ENCODE measurements around the gene RAET1E.
"Not testable (repeated sequence)": the region's sequence is repeated elsewhere in the genome, so short reads cannot be mapped to it uniquely, and the experiment has no call there.

RAET1E gene

GRCh38 chr6:149856256-149856994, 41.5 kb downstream of the RAET1E start:
- H3K27me3 ChIP-seq (ENCODE audit: control insufficient read depth in 1 of 2, insufficient read depth in 2 of 2, low read length in 2 of 2), result no peaks in the 10 kb centered on the region
- no peak overlapping the region for H3K9ac ChIP-seq (ENCODE audit: low read depth in 1 of 2, low read length in 2 of 2)
- H3K4me3 ChIP-seq (ENCODE audit: low read depth in 1 of 2, low read length in 2 of 2), result no peak overlapping the region
- H3K9me3 ChIP-seq (ENCODE audit: control insufficient read depth in 1 of 2, low read length in 2 of 2), result no peaks in the 10 kb centered on the region
- H3K36me3 ChIP-seq (ENCODE audit: control insufficient read depth in 1 of 2, insufficient read depth in 2 of 2, low read length in 2 of 2), result no peaks in the 10 kb centered on the region
- peaks cover 0 to 7% of the 10 kb centered on the region in 2 donors for H3K4me1 ChIP-seq (ENCODE audit: control insufficient read depth in 1 of 2, insufficient read depth in 2 of 2, low read length in 2 of 2)
- H3K27ac ChIP-seq (ENCODE audit: low read depth, low read length), result no peak overlapping the region

DNA sequence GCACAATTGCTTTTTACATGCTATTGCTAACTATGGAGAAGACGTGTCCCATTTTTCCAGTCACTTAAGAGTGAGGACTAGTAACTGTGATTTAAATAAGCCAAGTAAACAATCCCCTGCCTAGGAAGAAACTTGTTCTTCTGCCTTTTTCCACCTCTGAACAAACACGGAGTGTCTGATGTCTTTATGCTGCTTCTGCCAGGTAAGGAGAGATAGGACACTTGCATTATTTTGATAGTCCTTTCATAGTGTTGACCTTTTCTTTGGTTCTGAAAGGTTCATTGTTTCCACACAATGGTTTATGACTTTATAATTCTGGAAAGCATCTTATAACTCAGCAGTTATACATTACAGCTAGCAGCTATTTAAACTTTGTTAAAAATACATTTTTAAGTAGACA, 42.2 kb downstream of the RAET1E start:
- H3K27ac ChIP-seq (ENCODE audit: low read depth, low read length), result no peak overlapping the region

GRCh38 chr6:149855040-149855654, 42.8 kb downstream of the RAET1E start:
- no peaks in the 10 kb centered on the region for H3K27me3 ChIP-seq (ENCODE audit: control insufficient read depth in 1 of 2, insufficient read depth in 2 of 2, low read length in 2 of 2)
- H3K4me3 ChIP-seq (ENCODE audit: low read depth in 1 of 2, low read length in 2 of 2), result no peak overlapping the region
- H3K4me1 ChIP-seq (ENCODE audit: control insufficient read depth in 1 of 2, insufficient read depth in 2 of 2, low read length in 2 of 2), result peaks cover 0 to 7% of the 10 kb centered on the region in 2 donors
- H3K36me3 ChIP-seq (ENCODE audit: control insufficient read depth in 1 of 2, insufficient read depth in 2 of 2, low read length in 2 of 2), result peaks cover 0 to 6% of the 10 kb centered on the region in 2 donors
- no peaks in the 10 kb centered on the region for H3K9me3 ChIP-seq (ENCODE audit: control insufficient read depth in 1 of 2, low read length in 2 of 2)
- H3K9ac ChIP-seq (ENCODE audit: low read depth in 1 of 2, low read length in 2 of 2), result no peak overlapping the region
- H3K27ac ChIP-seq (ENCODE audit: low read depth, low read length), result no peak overlapping the region

More for the DNA sequence above, 42.2 kb downstream of the RAET1E start:
- Histone ChIP-seq H3K27me3 (ENCODE audit: control insufficient read depth in 1 of 2, insufficient read depth in 2 of 2, low read length in 2 of 2) (no peaks in the 10 kb centered on the region), H3K4me1 (ENCODE audit: control insufficient read depth in 1 of 2, insufficient read depth in 2 of 2, low read length in 2 of 2) (peaks cover 0 to 7% of the 10 kb centered on the region in 2 donors), H3K9me3 (ENCODE audit: control insufficient read depth in 1 of 2, low read length in 2 of 2) (no peaks in the 10 kb centered on the region), H3K4me3 (ENCODE audit: low read depth in 1 of 2, low read length in 2 of 2) (no peak overlapping the region), H3K36me3 (ENCODE audit: control insufficient read depth in 1 of 2, insufficient read depth in 2 of 2, low read length in 2 of 2) (peaks cover 0 to 4% of the 10 kb centered on the region in 2 donors), H3K9ac (ENCODE audit: low read depth in 1 of 2, low read length in 2 of 2) (no peak overlapping the region)

DNA sequence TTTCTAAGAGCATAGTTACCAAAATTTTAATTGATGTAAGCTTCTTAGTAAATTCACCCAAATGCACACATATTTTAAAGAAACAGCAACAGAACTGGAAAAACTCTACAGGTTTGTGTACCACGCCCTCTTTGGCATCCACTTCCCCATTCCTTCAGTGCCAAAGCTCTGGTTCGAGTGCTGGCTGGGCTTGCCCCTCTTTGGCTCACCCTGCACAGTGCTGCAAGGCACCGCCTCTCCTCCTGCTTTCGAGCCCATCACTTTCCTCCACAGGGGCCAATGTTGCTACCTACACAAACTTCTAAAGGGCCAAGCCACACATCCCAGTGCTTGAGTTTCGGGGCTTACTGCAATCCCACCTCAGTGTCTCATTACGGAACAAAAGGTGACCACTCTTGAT, 43.4 kb downstream of the RAET1E start:
- H3K27me3 ChIP-seq (ENCODE audit: control insufficient read depth in 1 of 2, insufficient read depth in 2 of 2, low read length in 2 of 2), result no peaks in the 10 kb centered on the region
- peaks cover 0 to 7% of the 10 kb centered on the region in 2 donors for H3K4me1 ChIP-seq (ENCODE audit: control insufficient read depth in 1 of 2, insufficient read depth in 2 of 2, low read length in 2 of 2)
- no peaks in the 10 kb centered on the region for H3K9me3 ChIP-seq (ENCODE audit: control insufficient read depth in 1 of 2, low read length in 2 of 2)
- H3K36me3 ChIP-seq (ENCODE audit: control insufficient read depth in 1 of 2, insufficient read depth in 2 of 2, low read length in 2 of 2), result peaks cover 0 to 6% of the 10 kb centered on the region in 2 donors
- H3K27ac ChIP-seq (ENCODE audit: low read depth, low read length), result no peak overlapping the region
- H3K4me3 ChIP-seq (ENCODE audit: low read depth in 1 of 2, low read length in 2 of 2), result no peak overlapping the region
- H3K9ac ChIP-seq (ENCODE audit: low read depth in 1 of 2, low read length in 2 of 2), result no peak overlapping the region

- not testable (repeated sequence) for H3K27ac ChIP-seq (ENCODE audit: low read depth, low read length)
Measured at GRCh38 chr6:149854017-149854416, 43.9 kb downstream of the RAET1E start.

DNA sequence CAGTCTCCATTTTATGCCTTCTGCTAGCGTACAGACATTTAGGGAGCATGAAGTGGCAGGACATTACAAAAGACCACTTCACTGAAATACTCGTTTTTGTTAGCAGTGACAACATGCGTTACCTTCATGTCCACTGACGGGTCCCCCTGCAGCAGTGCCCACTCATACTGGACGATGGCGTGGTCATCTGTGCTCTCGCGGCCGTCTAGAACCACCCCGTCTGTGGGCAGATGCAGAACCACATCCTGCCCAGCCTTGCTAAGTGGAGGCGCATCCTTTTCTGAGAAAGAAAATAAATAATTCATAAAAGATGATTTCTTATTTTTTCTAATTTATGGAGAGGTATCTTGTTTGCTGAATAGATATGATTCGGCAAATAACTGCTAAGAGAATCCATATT, 45.0 kb downstream of the RAET1E start:
- no peaks in the 10 kb centered on the region for H3K9me3 ChIP-seq (ENCODE audit: control insufficient read depth in 1 of 2, low read length in 2 of 2)
- H3K4me3 ChIP-seq (ENCODE audit: low read depth in 1 of 2, low read length in 2 of 2), result no peak overlapping the region
- no peak overlapping the region for H3K9ac ChIP-seq (ENCODE audit: low read depth in 1 of 2, low read length in 2 of 2)
- no peak overlapping the region for H3K27ac ChIP-seq (ENCODE audit: low read depth, low read length)
- H3K27me3 ChIP-seq (ENCODE audit: control insufficient read depth in 1 of 2, insufficient read depth in 2 of 2, low read length in 2 of 2), result no peaks in the 10 kb centered on the region
- H3K4me1 ChIP-seq (ENCODE audit: control insufficient read depth in 1 of 2, insufficient read depth in 2 of 2, low read length in 2 of 2), result peaks cover 0 to 9% of the 10 kb centered on the region in 2 donors
- peaks cover 0 to 6% of the 10 kb centered on the region in 2 donors for H3K36me3 ChIP-seq (ENCODE audit: control insufficient read depth in 1 of 2, insufficient read depth in 2 of 2, low read length in 2 of 2)

More at GRCh38 chr6:149854017-149854416, 43.9 kb downstream of the RAET1E start:
- not testable (repeated sequence) for H3K27me3 ChIP-seq (ENCODE audit: control insufficient read depth in 1 of 2, insufficient read depth in 2 of 2, low read length in 2 of 2); H3K9ac ChIP-seq (ENCODE audit: low read depth in 1 of 2, low read length in 2 of 2); H3K4me3 ChIP-seq (ENCODE audit: low read depth in 1 of 2, low read length in 2 of 2); H3K36me3 ChIP-seq (ENCODE audit: control insufficient read depth in 1 of 2, insufficient read depth in 2 of 2, low read length in 2 of 2); H3K9me3 ChIP-seq (ENCODE audit: control insufficient read depth in 1 of 2, low read length in 2 of 2); H3K4me1 ChIP-seq (ENCODE audit: control insufficient read depth in 1 of 2, insufficient read depth in 2 of 2, low read length in 2 of 2)

- Histone ChIP-seq H3K4me3 (ENCODE audit: low read depth in 1 of 2, low read length in 2 of 2) (no peak overlapping the region), H3K27ac (ENCODE audit: low read depth, low read length) (no peak overlapping the region), H3K27me3 (ENCODE audit: control insufficient read depth in 1 of 2, insufficient read depth in 2 of 2, low read length in 2 of 2) (no peaks in the 10 kb centered on the region), H3K9me3 (ENCODE audit: control insufficient read depth in 1 of 2, low read length in 2 of 2) (no peaks in the 10 kb centered on the region), H3K36me3 (ENCODE audit: control insufficient read depth in 1 of 2, insufficient read depth in 2 of 2, low read length in 2 of 2) (peaks cover 0 to 6% of the 10 kb centered on the region in 2 donors), H3K9ac (ENCODE audit: low read depth in 1 of 2, low read length in 2 of 2) (no peak overlapping the region), H3K4me1 (ENCODE audit: control insufficient read depth in 1 of 2, insufficient read depth in 2 of 2, low read length in 2 of 2) (peaks cover 4 to 16% of the 10 kb centered on the region in 2 donors)
Measured at GRCh38 chr6:149852180-149852579, 45.7 kb downstream of the RAET1E start.

GRCh38 chr6:149851461-149852110, 46.3 kb downstream of the RAET1E start:
- Histone ChIP-seq H3K36me3 (ENCODE audit: control insufficient read depth in 1 of 2, insufficient read depth in 2 of 2, low read length in 2 of 2) (peaks cover 0 to 6% of the 10 kb centered on the region in 2 donors), H3K27me3 (ENCODE audit: control insufficient read depth in 1 of 2, insufficient read depth in 2 of 2, low read length in 2 of 2) (no peaks in the 10 kb centered on the region), H3K4me1 (ENCODE audit: control insufficient read depth in 1 of 2, insufficient read depth in 2 of 2, low read length in 2 of 2) (peaks cover 7 to 19% of the 10 kb centered on the region in 2 donors), H3K4me3 (ENCODE audit: low read depth in 1 of 2, low read length in 2 of 2) (no peak overlapping the region), H3K9ac (ENCODE audit: low read depth in 1 of 2, low read length in 2 of 2) (no peak overlapping the region), H3K9me3 (ENCODE audit: control insufficient read depth in 1 of 2, low read length in 2 of 2) (no peaks in the 10 kb centered on the region), H3K27ac (ENCODE audit: low read depth, low read length) (no peak overlapping the region)

DNA sequence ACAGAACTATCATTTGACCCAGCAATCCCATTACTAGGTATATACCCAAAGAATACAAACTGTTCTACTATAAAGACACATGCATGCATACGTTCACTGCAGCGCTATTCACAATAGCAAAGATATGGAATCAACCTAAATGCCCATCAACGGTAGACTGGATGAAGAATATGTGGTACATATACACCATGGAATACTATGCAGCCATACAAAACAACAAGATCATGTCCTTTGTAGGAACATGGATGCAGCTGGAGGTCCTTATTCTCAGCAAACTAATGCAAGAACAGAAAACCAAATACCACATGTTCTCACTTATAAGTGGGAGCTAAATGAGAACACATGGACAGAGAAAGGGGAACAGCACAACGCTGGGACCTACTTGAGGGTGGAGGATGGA, 49.6 kb downstream of the RAET1E start:
- H3K4me3 ChIP-seq (ENCODE audit: low read depth in 1 of 2, low read length in 2 of 2); H3K27me3 ChIP-seq (ENCODE audit: control insufficient read depth in 1 of 2, insufficient read depth in 2 of 2, low read length in 2 of 2); H3K27ac ChIP-seq (ENCODE audit: low read depth, low read length); H3K9me3 ChIP-seq (ENCODE audit: control insufficient read depth in 1 of 2, low read length in 2 of 2); H3K36me3 ChIP-seq (ENCODE audit: control insufficient read depth in 1 of 2, insufficient read depth in 2 of 2, low read length in 2 of 2); H3K9ac ChIP-seq (ENCODE audit: low read depth in 1 of 2, low read length in 2 of 2): not testable (repeated sequence)
- peaks cover 12 to 19% of the 10 kb centered on the region in 2 donors for H3K4me1 ChIP-seq (ENCODE audit: control insufficient read depth in 1 of 2, insufficient read depth in 2 of 2, low read length in 2 of 2)

Measured in duodenal mucosa (tissue), 2 donors.